KOPT-K1 (cell line): ENCODE data around the gene ITFG1.
A peak's percentile ranks its signal among the peaks of the same experiment; 100 is the strongest.
"Not testable (repeated sequence)": the region's sequence is repeated elsewhere in the genome, so short reads cannot be mapped to it uniquely, and the experiment has no call there.

ENCODE experiments used
- H3K27ac ChIP-seq: fragments of 200-600 bp; sonication (generic); 2 replicates; pipeline ENCODE4 v1.5.1; 2016; ENCODE audit warnings: antibody characterized with exemption, mild to moderate bottlenecking, low read depth, low read length; ENCODE audit not compliant: poor library complexity, severe bottlenecking
- H3K36me3 ChIP-seq: fragments of 200-600 bp; sonication (generic); 2 replicates; pipeline ENCODE4 v1.5.1; 2017; ENCODE audit warnings: antibody characterized with exemption, mild to moderate bottlenecking, low read length, moderate library complexity; ENCODE audit not compliant: insufficient read depth
- H3K9me3 ChIP-seq: fragments of 200-600 bp; sonication (generic); 2 replicates; pipeline ENCODE4 v1.5.1; 2017; ENCODE audit warnings: antibody characterized with exemption, low read length, mild to moderate bottlenecking; ENCODE audit not compliant: insufficient read depth, poor library complexity, severe bottlenecking

The ITFG1 gene

GRCh38 chr16:47161464-47161863 lies 299.4 kb downstream of the ITFG1 start:
- Histone ChIP-seq H3K36me3 (peaks cover 10% of the 10 kb centered on the region), H3K27ac (no peak overlapping the region)

GRCh38 chr16:47160422-47160821 lies 300.4 kb downstream of the ITFG1 start:
- Histone ChIP-seq H3K9me3 (no peaks in the 10 kb centered on the region), H3K27ac (no peak overlapping the region), H3K36me3 (peaks cover 10% of the 10 kb centered on the region)

More at GRCh38 chr16:47161464-47161863, 299.4 kb downstream of the ITFG1 start:
- H3K9me3 ChIP-seq, result no peaks in the 10 kb centered on the region

GRCh38 chr16:47158992-47159391 lies 301.9 kb downstream of the ITFG1 start:
- H3K9me3 ChIP-seq, result no peaks in the 10 kb centered on the region
- peaks cover 10% of the 10 kb centered on the region for H3K36me3 ChIP-seq
- no peak overlapping the region for H3K27ac ChIP-seq

- no peak overlapping the region for H3K27ac ChIP-seq
- peaks cover 27% of the 10 kb centered on the region for H3K36me3 ChIP-seq
- peaks cover 16% of the 10 kb centered on the region for H3K9me3 ChIP-seq
Measured at GRCh38 chr16:47156680-47157215, 304.1 kb downstream of the ITFG1 start.

- not testable (repeated sequence) for H3K27ac ChIP-seq
- peaks cover 20% of the 10 kb centered on the region for H3K36me3 ChIP-seq
- peaks cover 16% of the 10 kb centered on the region for H3K9me3 ChIP-seq
Measured at GRCh38 chr16:47152501-47152900, 308.4 kb downstream of the ITFG1 start.

- Histone ChIP-seq H3K36me3 (peaks cover 17% of the 10 kb centered on the region), H3K27ac (no peak overlapping the region), H3K9me3 (peaks cover 16% of the 10 kb centered on the region)
Measured at GRCh38 chr16:47150067-47150466, 310.8 kb downstream of the ITFG1 start.

GRCh38 chr16:47144559-47144877 lies 316.3 kb downstream of the ITFG1 start:
- no peaks in the 10 kb centered on the region for H3K9me3 ChIP-seq
- H3K27ac ChIP-seq, result no peak overlapping the region
- no peaks in the 10 kb centered on the region for H3K36me3 ChIP-seq

GRCh38 chr16:47143677-47144558 lies 316.9 kb downstream of the ITFG1 start, which contains the start of gene NETO2:
Gene NETO2 (minus strand): TSS chr16:47143945. CDS start chr16:47143612, 333 bp downstream.
- Histone ChIP-seq H3K9me3 (no peaks in the 10 kb centered on the region), H3K27ac (peak within 1 kb of the TSS; percentile 63), H3K36me3 (no peaks in the 10 kb centered on the region)

- Histone ChIP-seq H3K27ac (peak overlapping the region; percentile 63), H3K9me3 (no peaks in the 10 kb centered on the region)
Measured at GRCh38 chr16:47142821-47143676, 317.8 kb downstream of the ITFG1 start.

GRCh38 chr16:47142486-47142820 lies 318.4 kb downstream of the ITFG1 start:
- Histone ChIP-seq H3K9me3 (no peaks in the 10 kb centered on the region), H3K36me3 (no peaks in the 10 kb centered on the region), H3K27ac (peak overlapping the region; percentile 63)

More at GRCh38 chr16:47142821-47143676, 317.8 kb downstream of the ITFG1 start:
- no peaks in the 10 kb centered on the region for H3K36me3 ChIP-seq

- Histone ChIP-seq H3K27ac (peak overlapping the region; percentile 63), H3K9me3 (no peaks in the 10 kb centered on the region), H3K36me3 (no peaks in the 10 kb centered on the region)
Measured at GRCh38 chr16:47141773-47142485, 318.9 kb downstream of the ITFG1 start.

- no peaks in the 10 kb centered on the region for H3K36me3 ChIP-seq
- H3K27ac ChIP-seq, result no peak overlapping the region
- no peaks in the 10 kb centered on the region for H3K9me3 ChIP-seq
Measured at GRCh38 chr16:47140686-47141085, 320.2 kb downstream of the ITFG1 start.

- Histone ChIP-seq H3K9me3 (no peaks in the 10 kb centered on the region), H3K27ac (peak overlapping the region; percentile 1), H3K36me3 (no peaks in the 10 kb centered on the region)
Measured at GRCh38 chr16:47139561-47140185, 321.2 kb downstream of the ITFG1 start.

GRCh38 chr16:47137925-47138324 lies 322.9 kb downstream of the ITFG1 start:
- H3K9me3 ChIP-seq, H3K27ac ChIP-seq, H3K36me3 ChIP-seq: not testable (repeated sequence)
